ENCODE results near the gene YIF1A.

DNA sequence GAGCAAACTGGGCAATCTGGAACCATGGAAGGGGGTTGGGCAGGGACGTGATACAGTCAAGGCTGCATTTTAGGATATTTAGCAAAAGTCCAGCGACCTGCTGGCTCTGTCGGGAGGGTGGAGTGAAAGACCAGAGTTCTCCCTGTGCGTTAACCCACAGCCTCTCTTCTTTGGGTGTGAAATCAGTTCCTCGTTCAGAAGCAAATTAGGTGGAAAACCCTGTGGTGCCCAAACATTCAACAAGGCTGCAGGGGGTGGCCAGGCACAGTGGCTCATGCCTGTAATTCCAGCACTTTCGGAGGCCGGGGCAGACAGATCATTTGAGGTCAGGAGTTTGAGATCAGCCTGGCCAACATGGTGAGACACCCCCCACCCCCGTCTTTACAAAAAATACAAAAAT is 8.7 kb upstream of the YIF1A start:
- TF ChIP-seq, protein P1, sequence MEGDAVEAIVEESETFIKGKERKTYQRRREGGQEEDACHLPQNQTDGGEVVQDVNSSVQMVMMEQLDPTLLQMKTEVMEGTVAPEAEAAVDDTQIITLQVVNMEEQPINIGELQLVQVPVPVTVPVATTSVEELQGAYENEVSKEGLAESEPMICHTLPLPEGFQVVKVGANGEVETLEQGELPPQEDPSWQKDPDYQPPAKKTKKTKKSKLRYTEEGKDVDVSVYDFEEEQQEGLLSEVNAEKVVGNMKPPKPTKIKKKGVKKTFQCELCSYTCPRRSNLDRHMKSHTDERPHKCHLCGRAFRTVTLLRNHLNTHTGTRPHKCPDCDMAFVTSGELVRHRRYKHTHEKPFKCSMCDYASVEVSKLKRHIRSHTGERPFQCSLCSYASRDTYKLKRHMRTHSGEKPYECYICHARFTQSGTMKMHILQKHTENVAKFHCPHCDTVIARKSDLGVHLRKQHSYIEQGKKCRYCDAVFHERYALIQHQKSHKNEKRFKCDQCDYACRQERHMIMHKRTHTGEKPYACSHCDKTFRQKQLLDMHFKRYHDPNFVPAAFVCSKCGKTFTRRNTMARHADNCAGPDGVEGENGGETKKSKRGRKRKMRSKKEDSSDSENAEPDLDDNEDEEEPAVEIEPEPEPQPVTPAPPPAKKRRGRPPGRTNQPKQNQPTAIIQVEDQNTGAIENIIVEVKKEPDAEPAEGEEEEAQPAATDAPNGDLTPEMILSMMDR (IDR thresholded peaks at IDR 0.05): no peak
- no peak for TF ChIP-seq ZFX (IDR thresholded peaks at IDR 0.05; ENCODE audit: borderline replicate concordance)
